ENCODE results near the gene JPT1.

- TF ChIP-seq CTCF (IDR thresholded peaks at IDR 0.05; ENCODE audit: insufficient read depth, low read length) = no peak
- no peak for TF ChIP-seq POLR2AphosphoS5 (IDR thresholded peaks at IDR 0.05; ENCODE audit: low read depth)
- no peak for TF ChIP-seq SPI1 (IDR thresholded peaks at IDR 0.05; ENCODE audit: borderline replicate concordance, low read depth)
Observed at GRCh38 chr17:75090871-75091854, 63.1 kb downstream of the JPT1 start.
